Measurements from ENCODE around the gene SCAF11. TPM values are rescaled to one million over a fixed set of nuclear protein-coding genes. Genes with fewer than 3 reads are reported as not detected.

Gene SCAF11
- total RNA-seq, 1 donor from 2014 or later = 128 TPM

GRCh38 chr12:45994736-45995135, 4.4 kb upstream of the SCAF11 start:
- H3K4me1 Mint-ChIP-seq (ENCODE audit: low read depth) = peaks cover 8% of the 10 kb centered on the region
- no peak overlapping the region for H3K4me3 Mint-ChIP-seq (ENCODE audit: low read depth)
- no peaks in the 10 kb centered on the region for H3K36me3 Mint-ChIP-seq (ENCODE audit: low read depth)
- H3K9me3 Mint-ChIP-seq = no peaks in the 10 kb centered on the region
- intact Hi-C loops (cut with micrococcal nuclease) = loop anchor here (5.0 to 10.0 kb wide), 4 partner anchors 322 to 468 kb away; partner anchors contain the start of gene SLC38A2
- H3K27ac Mint-ChIP-seq = no peak overlapping the region
- H3K27me3 Mint-ChIP-seq (ENCODE audit: low read depth) = peaks cover 13% of the 10 kb centered on the region
- no peak for DNase-seq (ENCODE audit: low spot score)

- peak overlapping the region; percentile 93 for H3K4me3 Mint-ChIP-seq (ENCODE audit: low read depth)
- H3K4me1 Mint-ChIP-seq (ENCODE audit: low read depth) = peaks cover 30% of the 10 kb centered on the region
- no peaks in the 10 kb centered on the region for H3K9me3 Mint-ChIP-seq
- intact Hi-C loops (cut with micrococcal nuclease) = loop anchor here (1.0 to 10.0 kb wide), 10 partner anchors 81 to 1715 kb away; partner anchors contain the start of genes RPAP3, SLC38A1 and SLC38A2
- peak; percentile 70 for DNase-seq (ENCODE audit: low spot score)
- peaks cover 16% of the 10 kb centered on the region for H3K36me3 Mint-ChIP-seq (ENCODE audit: low read depth)
- peak overlapping the region; percentile 98 for H3K27ac Mint-ChIP-seq
- H3K27me3 Mint-ChIP-seq (ENCODE audit: low read depth) = peaks cover 6% of the 10 kb centered on the region
Observed at GRCh38 chr12:45991284-45992249, 1.2 kb upstream of the SCAF11 start.

GRCh38 chr12:45989721-45990467, 480 bp downstream of the SCAF11 start:
- H3K36me3 Mint-ChIP-seq (ENCODE audit: low read depth) = peaks cover 32% of the 10 kb centered on the region
- peak overlapping the region; percentile 98 for H3K27ac Mint-ChIP-seq
- peak; percentile 52 for DNase-seq (ENCODE audit: low spot score)
- H3K4me1 Mint-ChIP-seq (ENCODE audit: low read depth) = peaks cover 44% of the 10 kb centered on the region
- H3K4me3 Mint-ChIP-seq (ENCODE audit: low read depth) = peak overlapping the region; percentile 93
- H3K9me3 Mint-ChIP-seq = peaks cover 4% of the 10 kb centered on the region
- intact Hi-C loops (cut with micrococcal nuclease) = loop anchor here (1.0 to 10.0 kb wide), 10 partner anchors 83 to 1717 kb away; partner anchors contain the start of genes ARID2, RPAP3 and SLC38A2
- peaks cover 4% of the 10 kb centered on the region for H3K27me3 Mint-ChIP-seq (ENCODE audit: low read depth)

- intact Hi-C loops (cut with micrococcal nuclease) = no loop called here
- Mint-ChIP-seq H3K9me3 (peaks cover 4% of the 10 kb centered on the region), H3K27me3 (ENCODE audit: low read depth) (no peaks in the 10 kb centered on the region), H3K4me1 (ENCODE audit: low read depth) (peaks cover 49% of the 10 kb centered on the region), H3K36me3 (ENCODE audit: low read depth) (peaks cover 37% of the 10 kb centered on the region), H3K27ac (peak overlapping the region; percentile 98), H3K4me3 (ENCODE audit: low read depth) (peak overlapping the region; percentile 93)
- no peak for DNase-seq (ENCODE audit: low spot score)
Observed at GRCh38 chr12:45989287-45989686, 1.1 kb downstream of the SCAF11 start.

GRCh38 chr12:45988264-45988663, 2.1 kb downstream of the SCAF11 start:
- Mint-ChIP-seq H3K27me3 (ENCODE audit: low read depth) (no peaks in the 10 kb centered on the region), H3K27ac (no peak overlapping the region), H3K36me3 (ENCODE audit: low read depth) (peaks cover 42% of the 10 kb centered on the region), H3K4me3 (ENCODE audit: low read depth) (no peak overlapping the region), H3K9me3 (peaks cover 4% of the 10 kb centered on the region), H3K4me1 (ENCODE audit: low read depth) (peaks cover 51% of the 10 kb centered on the region)
- no peak for DNase-seq (ENCODE audit: low spot score)
- intact Hi-C loops (cut with micrococcal nuclease) = no loop called here

- no peak overlapping the region for H3K27ac Mint-ChIP-seq
- intact Hi-C loops (cut with micrococcal nuclease) = no loop called here
- no peaks in the 10 kb centered on the region for H3K27me3 Mint-ChIP-seq (ENCODE audit: low read depth)
- H3K4me3 Mint-ChIP-seq (ENCODE audit: low read depth) = peak overlapping the region; percentile 61
- peaks cover 50% of the 10 kb centered on the region for H3K36me3 Mint-ChIP-seq (ENCODE audit: low read depth)
- peaks cover 4% of the 10 kb centered on the region for H3K9me3 Mint-ChIP-seq
- H3K4me1 Mint-ChIP-seq (ENCODE audit: low read depth) = peaks cover 57% of the 10 kb centered on the region
- no peak for DNase-seq (ENCODE audit: low spot score)
Observed at GRCh38 chr12:45987340-45987727, 3.0 kb downstream of the SCAF11 start.

- no peak overlapping the region for H3K4me3 Mint-ChIP-seq (ENCODE audit: low read depth)
Observed at GRCh38 chr12:45986641-45987339, 3.6 kb downstream of the SCAF11 start.

GRCh38 chr12:45981075-45981837, 9.1 kb downstream of the SCAF11 start:
- Mint-ChIP-seq H3K27ac (no peak overlapping the region), H3K4me1 (ENCODE audit: low read depth) (peaks cover 72% of the 10 kb centered on the region), H3K9me3 (peaks cover 4% of the 10 kb centered on the region), H3K36me3 (ENCODE audit: low read depth) (peaks cover 57% of the 10 kb centered on the region), H3K27me3 (ENCODE audit: low read depth) (no peaks in the 10 kb centered on the region), H3K4me3 (ENCODE audit: low read depth) (no peak overlapping the region)
- intact Hi-C loops (cut with micrococcal nuclease) = no loop called here
- DNase-seq (ENCODE audit: low spot score) = no peak

More at GRCh38 chr12:45986641-45987339, 3.6 kb downstream of the SCAF11 start:
- Mint-ChIP-seq H3K36me3 (ENCODE audit: low read depth) (peaks cover 52% of the 10 kb centered on the region), H3K9me3 (peaks cover 4% of the 10 kb centered on the region), H3K27me3 (ENCODE audit: low read depth) (no peaks in the 10 kb centered on the region), H3K27ac (peak overlapping the region; percentile 38), H3K4me1 (ENCODE audit: low read depth) (peaks cover 56% of the 10 kb centered on the region)
- intact Hi-C loops (cut with micrococcal nuclease) = no loop called here
- no peak for DNase-seq (ENCODE audit: low spot score)

- Mint-ChIP-seq H3K9me3 (peaks cover 4% of the 10 kb centered on the region), H3K27me3 (ENCODE audit: low read depth) (no peaks in the 10 kb centered on the region), H3K36me3 (ENCODE audit: low read depth) (peaks cover 53% of the 10 kb centered on the region), H3K4me1 (ENCODE audit: low read depth) (peaks cover 66% of the 10 kb centered on the region), H3K4me3 (ENCODE audit: low read depth) (no peak overlapping the region), H3K27ac (no peak overlapping the region)
- intact Hi-C loops (cut with micrococcal nuclease) = no loop called here
- no peak for DNase-seq (ENCODE audit: low spot score)
Observed at GRCh38 chr12:45980540-45980939, 9.8 kb downstream of the SCAF11 start.

GRCh38 chr12:45978108-45978507, 12.3 kb downstream of the SCAF11 start:
- peaks cover 55% of the 10 kb centered on the region for H3K36me3 Mint-ChIP-seq (ENCODE audit: low read depth)
- intact Hi-C loops (cut with micrococcal nuclease) = no loop called here
- DNase-seq (ENCODE audit: low spot score) = no peak
- no peak overlapping the region for H3K4me3 Mint-ChIP-seq (ENCODE audit: low read depth)
- H3K27me3 Mint-ChIP-seq (ENCODE audit: low read depth) = no peaks in the 10 kb centered on the region
- no peak overlapping the region for H3K27ac Mint-ChIP-seq
- peaks cover 6% of the 10 kb centered on the region for H3K9me3 Mint-ChIP-seq
- H3K4me1 Mint-ChIP-seq (ENCODE audit: low read depth) = peaks cover 69% of the 10 kb centered on the region

- H3K4me3 Mint-ChIP-seq (ENCODE audit: low read depth) = no peak overlapping the region
- intact Hi-C loops (cut with micrococcal nuclease) = no loop called here
- H3K9me3 Mint-ChIP-seq = peaks cover 10% of the 10 kb centered on the region
- DNase-seq (ENCODE audit: low spot score) = no peak
- no peaks in the 10 kb centered on the region for H3K27me3 Mint-ChIP-seq (ENCODE audit: low read depth)
- peaks cover 67% of the 10 kb centered on the region for H3K4me1 Mint-ChIP-seq (ENCODE audit: low read depth)
- no peak overlapping the region for H3K27ac Mint-ChIP-seq
- peaks cover 54% of the 10 kb centered on the region for H3K36me3 Mint-ChIP-seq (ENCODE audit: low read depth)
Observed at GRCh38 chr12:45977620-45978019, 12.8 kb downstream of the SCAF11 start.

- intact Hi-C loops (cut with micrococcal nuclease) = no loop called here
- no peak for DNase-seq (ENCODE audit: low spot score)
- peaks cover 59% of the 10 kb centered on the region for H3K36me3 Mint-ChIP-seq (ENCODE audit: low read depth)
- no peaks in the 10 kb centered on the region for H3K27me3 Mint-ChIP-seq (ENCODE audit: low read depth)
- peaks cover 68% of the 10 kb centered on the region for H3K4me1 Mint-ChIP-seq (ENCODE audit: low read depth)
- H3K27ac Mint-ChIP-seq = no peak overlapping the region
- peaks cover 10% of the 10 kb centered on the region for H3K9me3 Mint-ChIP-seq
- H3K4me3 Mint-ChIP-seq (ENCODE audit: low read depth) = no peak overlapping the region
Observed at GRCh38 chr12:45975506-45975905, 14.9 kb downstream of the SCAF11 start.
